Muscle of leg (tissue), 11 donors: Measurements from ENCODE around the gene AKT1. TPM values are rescaled to one million over a fixed set of nuclear protein-coding genes. Genes with fewer than 3 reads are reported as not detected.
A peak's percentile ranks its signal among the peaks of the same experiment; 100 is the strongest.

Source experiments
- DNase-seq: peaks from one replicate; pipeline ENCODE4 v3.0.0; 2013
- H3K27ac ChIP-seq: one replicate; pipeline ENCODE4 v1.5.1; 2013; ENCODE audit warnings: mild to moderate bottlenecking, low read length, control low read depth
- H3K27me3 ChIP-seq: one replicate; pipeline ENCODE4 v1.6.1; 2013; ENCODE audit warnings: low read length; ENCODE audit not compliant: control insufficient read depth, insufficient read depth
- H3K36me3 ChIP-seq: one replicate; pipeline ENCODE4 v1.6.1; 2013; ENCODE audit warnings: low read length; ENCODE audit not compliant: control insufficient read depth, insufficient read depth
- H3K4me1 ChIP-seq: one replicate; pipeline ENCODE4 v1.6.1; 2013; ENCODE audit warnings: low read length; ENCODE audit not compliant: control insufficient read depth, insufficient read depth
- H3K4me3 ChIP-seq: one replicate; pipeline ENCODE4 v1.5.1; 2013; ENCODE audit warnings: low read length, control low read depth
- H3K9me3 ChIP-seq: replicated peaks from 2 replicates; pipeline ENCODE4 v1.6.1; 2013; ENCODE audit warnings: low read depth, low read length; ENCODE audit not compliant: control insufficient read depth
- WGBS: methylation state at CpG from one replicate; pipeline ENCODE4 v1.1.5; 2013; ENCODE audit warnings: missing lambda C conversion rate; ENCODE audit not compliant: insufficient coverage; 5-methylcytosine and 5-hydroxymethylcytosine counted together
- polyA plus RNA-seq, 8 donors: library from polyadenylated mRNA; unstranded; fragments of 120-200 nt; gene quantifications; one replicate each; pipeline versions ENCODE4 v1.2.1 to v1.2.3, GENCODE V29; 2013; ENCODE audit warnings: inconsistent platforms in 1 of 8, low replicate concordance in 1 of 8; ENCODE audit not compliant: insufficient read length in 8 of 8, insufficient read depth in 1 of 8
- total RNA-seq: library from RNA; stranded (reverse); fragments of 120-200 nt; gene quantifications from one replicate; pipeline ENCODE4 v1.2.4, GENCODE V29; 2013

Gene AKT1
- total and polyA plus RNA-seq, 9 donors = 135 to 255 (median 217) TPM

GRCh38 chr14:104735830-104736642, 59.5 kb downstream of the AKT1 start:
- no peaks in the 10 kb centered on the region for H3K9me3 ChIP-seq
- H3K4me3 ChIP-seq = no peak overlapping the region
- H3K36me3 ChIP-seq = peaks cover 18% of the 10 kb centered on the region
- DNase-seq = peak; percentile 85
- no peaks in the 10 kb centered on the region for H3K27me3 ChIP-seq
- peak overlapping the region; percentile 50 for H3K27ac ChIP-seq
- peaks cover 59% of the 10 kb centered on the region for H3K4me1 ChIP-seq
- 42% methylated on average over 25 of the region's 26 CpGs for WGBS

- Histone ChIP-seq H3K27me3 (no peaks in the 10 kb centered on the region), H3K9me3 (no peaks in the 10 kb centered on the region), H3K4me1 (peaks cover 59% of the 10 kb centered on the region), H3K27ac (peak overlapping the region; percentile 50), H3K36me3 (peaks cover 11% of the 10 kb centered on the region), H3K4me3 (no peak overlapping the region)
- 65% methylated on average over 25 of the region's 31 CpGs for WGBS
- no peak for DNase-seq
Observed at GRCh38 chr14:104734991-104735779, 60.4 kb downstream of the AKT1 start.

- no peak for DNase-seq
- WGBS = 91% methylated on average over 4 of the region's 9 CpGs
- H3K27ac ChIP-seq = peak overlapping the region; percentile 50
- peaks cover 7% of the 10 kb centered on the region for H3K36me3 ChIP-seq
- no peaks in the 10 kb centered on the region for H3K9me3 ChIP-seq
- no peaks in the 10 kb centered on the region for H3K27me3 ChIP-seq
- H3K4me1 ChIP-seq = peaks cover 59% of the 10 kb centered on the region
- no peak overlapping the region for H3K4me3 ChIP-seq
Observed at GRCh38 chr14:104734601-104734990, 61.0 kb downstream of the AKT1 start.

DNA sequence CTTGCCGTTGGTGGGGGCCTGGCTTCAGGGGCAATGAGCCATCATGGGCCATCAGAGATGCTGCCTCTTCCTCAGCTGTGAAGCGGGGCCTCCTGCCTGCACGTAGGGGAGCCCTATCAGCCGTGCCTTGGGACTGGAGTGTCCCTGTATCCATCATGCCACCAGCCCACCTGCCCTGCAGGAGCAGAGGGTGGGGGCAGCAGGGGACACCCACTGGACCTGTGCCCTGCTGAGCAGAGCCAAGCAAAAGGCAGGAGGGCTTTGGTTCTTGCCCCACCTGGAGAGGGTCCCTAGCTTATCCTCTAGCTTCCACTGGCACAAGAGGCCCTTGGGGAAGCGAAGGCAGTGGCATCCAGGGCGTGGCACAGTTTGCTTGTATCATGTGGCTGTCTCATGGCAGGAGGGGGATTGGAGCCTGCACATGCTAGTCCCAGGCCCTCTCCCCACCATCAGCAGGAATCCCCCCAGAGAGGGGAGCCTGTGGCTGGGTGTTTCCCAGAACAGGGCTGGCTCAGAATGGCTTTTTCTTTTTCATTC, 61.4 kb downstream of the AKT1 start:
- DNase-seq = no peak
- H3K9me3 ChIP-seq = no peaks in the 10 kb centered on the region
- H3K4me3 ChIP-seq = no peak overlapping the region
- H3K4me1 ChIP-seq = peaks cover 59% of the 10 kb centered on the region
- peaks cover 3% of the 10 kb centered on the region for H3K36me3 ChIP-seq
- WGBS = 62% methylated on average over 4 of the region's 6 CpGs
- H3K27me3 ChIP-seq = no peaks in the 10 kb centered on the region
- H3K27ac ChIP-seq = peak overlapping the region; percentile 50

GRCh38 chr14:104732931-104733681, 62.4 kb downstream of the AKT1 start:
- Histone ChIP-seq H3K27me3 (no peaks in the 10 kb centered on the region), H3K4me1 (peaks cover 59% of the 10 kb centered on the region), H3K4me3 (no peak overlapping the region), H3K9me3 (no peaks in the 10 kb centered on the region), H3K36me3 (no peaks in the 10 kb centered on the region), H3K27ac (peak overlapping the region; percentile 13)
- no peak for DNase-seq
- WGBS = 80% methylated on average over 20 of the region's 23 CpGs

DNA sequence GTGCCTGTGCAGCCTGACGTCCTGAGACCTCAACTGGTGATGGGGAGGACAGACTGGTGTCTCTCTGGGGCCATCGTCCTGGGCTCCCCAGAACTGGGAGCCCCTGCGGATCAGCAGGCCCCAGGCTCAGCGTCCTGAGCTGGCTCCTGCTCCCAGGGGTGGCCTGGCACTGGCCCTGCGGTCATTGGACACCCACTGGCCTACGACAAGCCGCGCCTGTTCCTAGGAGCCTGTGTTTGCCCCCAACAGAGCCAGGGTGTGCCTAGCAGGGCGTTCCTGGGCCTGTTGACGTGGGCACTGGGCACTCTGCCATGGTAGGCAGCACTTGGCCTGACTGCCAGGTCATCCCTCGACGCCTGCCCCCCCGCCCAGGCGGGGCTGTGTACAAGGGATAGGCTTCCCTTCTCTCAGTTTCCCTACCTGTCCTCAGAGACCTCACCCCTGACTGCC, 63.2 kb downstream of the AKT1 start:
- Histone ChIP-seq H3K27ac (peak overlapping the region; percentile 59), H3K4me1 (peaks cover 60% of the 10 kb centered on the region)
- peak; percentile 58 for DNase-seq

DNA sequence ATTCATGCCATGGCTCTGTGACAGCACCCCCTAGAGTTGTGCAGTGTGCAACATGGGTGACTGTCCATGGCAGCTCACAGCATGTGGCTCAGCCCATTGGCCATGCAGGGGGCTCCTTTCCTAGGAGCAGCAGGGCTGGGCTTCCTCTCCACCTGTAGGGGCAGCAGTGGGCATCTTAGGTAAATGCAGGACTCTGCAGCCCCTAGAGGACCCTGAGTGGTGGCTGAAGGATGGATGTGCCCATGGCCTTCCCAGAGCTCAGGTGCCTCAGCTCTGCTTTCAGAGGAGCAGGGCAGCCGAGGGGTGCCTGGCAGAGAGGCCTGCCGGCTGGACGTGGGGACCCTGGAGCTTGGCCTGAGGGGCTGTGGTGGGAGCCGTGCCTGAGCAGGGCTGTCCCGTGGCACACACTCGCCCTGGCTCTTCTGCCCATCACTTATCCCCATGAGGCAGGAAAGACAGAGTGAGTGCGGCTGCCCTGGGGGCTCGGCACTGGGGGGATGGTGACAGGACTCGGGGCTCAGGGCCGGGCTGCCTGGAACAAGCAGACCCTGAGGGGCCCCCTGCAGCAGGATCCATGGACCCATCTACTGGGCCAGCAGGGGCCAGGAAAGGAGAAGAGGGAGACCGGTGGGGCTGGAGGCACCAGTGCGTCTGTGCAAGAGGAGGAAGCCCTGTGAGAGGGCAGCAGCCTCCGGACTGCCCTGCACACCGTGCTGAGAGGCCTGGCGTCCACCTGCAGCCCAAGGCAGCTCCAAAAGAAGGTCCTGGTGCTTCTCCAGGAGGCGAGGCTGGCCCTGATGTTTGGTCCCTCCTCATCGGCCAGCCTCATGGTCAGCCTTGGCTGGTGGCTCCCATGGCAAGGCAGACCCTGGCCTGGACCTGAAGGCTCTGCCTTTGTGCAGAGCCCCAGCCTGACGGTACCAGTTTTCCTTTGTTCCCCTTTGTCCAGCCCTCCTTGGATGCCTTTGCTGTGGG, 63.9 kb downstream of the AKT1 start:
- DNase-seq = no peak
- H3K27ac ChIP-seq = peak overlapping the region; percentile 59

More for the DNA sequence above, 63.2 kb downstream of the AKT1 start:
- H3K9me3 ChIP-seq = no peaks in the 10 kb centered on the region
- WGBS = 75% methylated on average over 10 of the region's 14 CpGs
- no peaks in the 10 kb centered on the region for H3K36me3 ChIP-seq
- no peaks in the 10 kb centered on the region for H3K27me3 ChIP-seq
- H3K4me3 ChIP-seq = no peak overlapping the region

DNA sequence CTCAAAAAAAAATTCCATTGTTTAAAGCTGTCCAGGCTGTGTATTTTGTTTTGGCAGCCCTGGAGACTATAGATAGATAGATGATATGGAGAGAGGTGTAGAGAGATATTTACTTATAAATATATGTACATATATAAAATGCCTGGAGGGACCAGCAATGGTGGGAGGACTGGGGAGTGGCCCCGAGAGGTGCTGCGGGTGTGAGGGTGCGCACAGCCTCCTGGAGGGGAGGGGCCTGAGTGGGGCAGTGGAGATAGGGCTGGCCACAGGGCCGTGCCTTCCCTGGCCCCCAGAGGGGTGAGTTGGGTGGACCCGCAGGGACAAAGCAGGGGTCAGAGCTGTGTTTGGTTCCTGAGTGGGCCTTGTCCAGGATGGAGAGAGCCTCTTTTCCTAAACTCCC, 65.1 kb downstream of the AKT1 start:
- no peak for DNase-seq
- Histone ChIP-seq H3K27me3 (no peaks in the 10 kb centered on the region), H3K4me1 (peaks cover 59% of the 10 kb centered on the region), H3K27ac (no peak overlapping the region), H3K9me3 (no peaks in the 10 kb centered on the region), H3K4me3 (no peak overlapping the region), H3K36me3 (no peaks in the 10 kb centered on the region)
- WGBS = 73% methylated on average over 4 of the region's 5 CpGs

More for the DNA sequence above, 63.9 kb downstream of the AKT1 start:
- 75% methylated on average over 16 of the region's 18 CpGs for WGBS
- Histone ChIP-seq H3K4me1 (peaks cover 59% of the 10 kb centered on the region), H3K4me3 (no peak overlapping the region), H3K27me3 (no peaks in the 10 kb centered on the region), H3K9me3 (no peaks in the 10 kb centered on the region), H3K36me3 (no peaks in the 10 kb centered on the region)

GRCh38 chr14:104729835-104730181, 65.7 kb downstream of the AKT1 start:
- Histone ChIP-seq H3K4me1 (peaks cover 59% of the 10 kb centered on the region), H3K9me3 (no peaks in the 10 kb centered on the region), H3K27ac (no peak overlapping the region), H3K27me3 (no peaks in the 10 kb centered on the region), H3K36me3 (no peaks in the 10 kb centered on the region), H3K4me3 (no peak overlapping the region)
- no peak for DNase-seq
- 36% methylated on average over 2 of the region's 16 CpGs for WGBS
